ENCODE measurements around the gene TOR1B.
A peak's percentile ranks its signal among the peaks of the same experiment; 100 is the strongest.
"Not testable (repeated sequence)": the region's sequence is repeated elsewhere in the genome, so short reads cannot be mapped to it uniquely, and the experiment has no call there.

The TOR1B gene
- total RNA-seq, result 23.2 to 41.7 (median 37.6) reads per million in 3 experiments

- peak; percentile 93 for DNase-seq
Measured at GRCh38 chr9:129802833-129803675, at the start of gene TOR1B. Gene TOR1B (plus strand): TSS chr9:129803184. CDS start chr9:129803213, 29 bp downstream.

- DNase-seq, result no peak
Measured at GRCh38 chr9:129755151-129755550, 47.8 kb upstream of the TOR1B start.

- no peak for DNase-seq
Measured at GRCh38 chr9:129756191-129756590, 46.8 kb upstream of the TOR1B start.

- no peak for DNase-seq
Measured at GRCh38 chr9:129757045-129757444, 45.9 kb upstream of the TOR1B start.

- DNase-seq, result no peak
Measured at GRCh38 chr9:129759319-129759718, 43.7 kb upstream of the TOR1B start.

GRCh38 chr9:129759804-129760502, 43.0 kb upstream of the TOR1B start:
- DNase-seq, result no peak

GRCh38 chr9:129760784-129761183, 42.2 kb upstream of the TOR1B start:
- DNase-seq, result not testable (repeated sequence)

GRCh38 chr9:129761293-129761900, 41.6 kb upstream of the TOR1B start:
- no peak for DNase-seq

GRCh38 chr9:129761901-129762369, 41.0 kb upstream of the TOR1B start:
- no peak for DNase-seq

- DNase-seq, result not testable (repeated sequence)
Measured at GRCh38 chr9:129762370-129762984, 40.5 kb upstream of the TOR1B start.

GRCh38 chr9:129762985-129763926, 39.7 kb upstream of the TOR1B start:
- no peak for DNase-seq

- no peak for DNase-seq
Measured at GRCh38 chr9:129765764-129766317, 37.1 kb upstream of the TOR1B start.

GRCh38 chr9:129768486-129768885, 34.5 kb upstream of the TOR1B start:
- no peak for DNase-seq

GRCh38 chr9:129769669-129770068, 33.3 kb upstream of the TOR1B start:
- DNase-seq, result no peak

- no peak for DNase-seq
Measured at GRCh38 chr9:129770741-129771140, 32.2 kb upstream of the TOR1B start.

- DNase-seq, result no peak
Measured at GRCh38 chr9:129773262-129774048, 29.5 kb upstream of the TOR1B start.

GRCh38 chr9:129774791-129775447, 28.1 kb upstream of the TOR1B start:
- DNase-seq, result no peak

- DNase-seq, result no peak
Measured at GRCh38 chr9:129775448-129775798, 27.6 kb upstream of the TOR1B start.

GRCh38 chr9:129776096-129776495, 26.9 kb upstream of the TOR1B start:
- not testable (repeated sequence) for DNase-seq

GRCh38 chr9:129776566-129776937, 26.4 kb upstream of the TOR1B start:
- no peak for DNase-seq
